WTC11 (cell line): ENCODE data around the gene FAM237A. TPM values are rescaled to one million over a fixed set of nuclear protein-coding genes. Genes with fewer than 3 reads are reported as not detected.
A peak's percentile ranks its signal among the peaks of the same experiment; 100 is the strongest.

Source experiments
- ATAC-seq: fragments of 200-7000 bp; cut with Tn5 transposase; 2 replicates; pipeline ENCODE4 v1.10.0; 2021; ENCODE audit warnings: mild to moderate bottlenecking, moderate library complexity
- Bru-seq: library from RNA; stranded (reverse); fragments of 400-500 nt; gene quantifications from one replicate; lab custom pipeline; 2021; lab: Mats Ljungman, UMichigan
- CTCF ChIA-PET: fragments of 300-600 bp; sonication (Branson Sonifier 250); formaldehyde crosslinking; loops from one replicate; lab custom pipeline; 2021; ENCODE audit warnings: antibody characterized with exemption; lab: Charles Lee
- POLR2A ChIA-PET: fragments of 350-600 bp; sonication (Branson Sonifier 250); formaldehyde crosslinking; loops from one replicate; lab custom pipeline; 2021; ENCODE audit warnings: antibody characterized with exemption; lab: Charles Lee
- DNase-seq: peaks from one replicate; pipeline ENCODE4 v3.0.0; 2021; ENCODE audit warnings: low spot score
- H3K27ac Mint-ChIP-seq: 2 replicates; pipeline ENCODE4 v1.8.0; 2021; ENCODE audit warnings: mixed read lengths
- H3K27me3 Mint-ChIP-seq: 2 replicates; pipeline ENCODE4 v1.8.0; 2021; ENCODE audit warnings: low read depth, mild to moderate bottlenecking, moderate library complexity, mixed read lengths
- H3K36me3 Mint-ChIP-seq: 2 replicates; pipeline ENCODE4 v1.8.0; 2021; ENCODE audit warnings: mixed read lengths
- H3K4me1 Mint-ChIP-seq: 2 replicates; pipeline ENCODE4 v1.8.0; 2022; ENCODE audit warnings: mixed read lengths
- H3K4me3 Mint-ChIP-seq: 2 replicates; pipeline ENCODE4 v1.8.0; 2021; ENCODE audit warnings: mild to moderate bottlenecking, moderate library complexity, mixed read lengths
- H3K9me3 Mint-ChIP-seq: 2 replicates; pipeline ENCODE4 v1.8.0; 2021; ENCODE audit warnings: mixed read lengths
- CREB1 ChIP-seq: sonication (generic); formaldehyde crosslinking; IDR thresholded peaks from 2 replicates; pipeline ENCODE4 v1.8.0; 2023; ENCODE audit warnings: mild to moderate bottlenecking, missing genetic modification reagents
- FOXJ3 ChIP-seq: sonication (generic); formaldehyde crosslinking; IDR thresholded peaks from 2 replicates; pipeline ENCODE4 v1.9.0; 2021; ENCODE audit warnings: missing genetic modification reagents, mild to moderate bottlenecking, borderline replicate concordance
- FOXP1 ChIP-seq: sonication (generic); formaldehyde crosslinking; IDR thresholded peaks from 2 replicates; pipeline ENCODE4 v1.8.0; 2022; ENCODE audit warnings: missing genetic modification reagents, mild to moderate bottlenecking, moderate library complexity, borderline replicate concordance
- KAT7 ChIP-seq: sonication (generic); formaldehyde crosslinking; IDR thresholded peaks from 2 replicates; pipeline ENCODE4 v1.8.1; 2023; ENCODE audit warnings: missing genetic modification reagents, mild to moderate bottlenecking, borderline replicate concordance
- MYBL2 ChIP-seq: sonication (generic); formaldehyde crosslinking; IDR thresholded peaks from 2 replicates; pipeline ENCODE4 v1.8.1; 2023; ENCODE audit warnings: mild to moderate bottlenecking, moderate library complexity, missing genetic modification reagents
- NR3C1 ChIP-seq: sonication (generic); formaldehyde crosslinking; conservative IDR thresholded peaks from 2 replicates; pipeline ENCODE4 v1.8.1; 2023; ENCODE audit warnings: low read depth, mild to moderate bottlenecking, missing genetic modification reagents
- SMAD4 ChIP-seq: sonication (generic); formaldehyde crosslinking; IDR thresholded peaks from 2 replicates; pipeline ENCODE4 v1.8.0; 2022; ENCODE audit warnings: mild to moderate bottlenecking, missing genetic modification reagents
- SP1 ChIP-seq: sonication (generic); formaldehyde crosslinking; conservative IDR thresholded peaks from 2 replicates; pipeline ENCODE4 v1.8.1; 2022; ENCODE audit warnings: missing genetic modification reagents
- TP53 ChIP-seq: sonication (generic); formaldehyde crosslinking; IDR thresholded peaks from 2 replicates; pipeline ENCODE4 v1.8.1; 2023; ENCODE audit warnings: mild to moderate bottlenecking, missing genetic modification reagents
- ZNF121 ChIP-seq: sonication (generic); formaldehyde crosslinking; IDR thresholded peaks from 2 replicates; pipeline ENCODE4 v1.8.0; 2023; ENCODE audit warnings: missing genetic modification reagents
- ZNF317 ChIP-seq: sonication (generic); formaldehyde crosslinking; IDR thresholded peaks from 2 replicates; pipeline ENCODE4 v1.8.1; 2023; ENCODE audit warnings: low read depth, mild to moderate bottlenecking, moderate library complexity, missing genetic modification reagents, borderline replicate concordance
- long read RNA-seq, 3 experiments: library from RNA in 1 of 3; library from capped mRNA in 1 of 3; library from polyadenylated mRNA in 1 of 3; unstranded in 2 of 3; stranded (forward) in 1 of 3; transcript quantifications; one replicate each; pipeline ENCODE4 v2.0.0, GENCODE V29; 2021
- total RNA-seq: library from RNA; stranded (reverse); gene quantifications from 3 replicates; pipeline ENCODE4 v1.2.3, GENCODE V29; 2021
- TF ChIP-seq, protein P1 (sequence below): sonication (generic); formaldehyde crosslinking; IDR thresholded peaks from 2 replicates; pipeline ENCODE4 v1.8.0; 2023; ENCODE audit warnings: mild to moderate bottlenecking, missing genetic modification reagents
- TF ChIP-seq, protein P2 (sequence below): fragments of 250-450 bp; sonication (Bioruptor Pico); IDR thresholded peaks from 2 replicates; pipeline ENCODE4 v2.1.2; 2022; ENCODE audit warnings: mild to moderate bottlenecking, moderate library complexity
- TF ChIP-seq, protein P3 (sequence below): sonication (generic); formaldehyde crosslinking; IDR thresholded peaks from 2 replicates; pipeline ENCODE4 v1.8.0; 2022; ENCODE audit warnings: missing genetic modification reagents
- TF ChIP-seq, protein P4 (sequence below): sonication (generic); formaldehyde crosslinking; IDR thresholded peaks from 2 replicates; pipeline ENCODE4 v1.8.0; 2022; ENCODE audit warnings: mild to moderate bottlenecking, missing genetic modification reagents
- TF ChIP-seq, protein P5 (sequence below): sonication (generic); formaldehyde crosslinking; IDR thresholded peaks from 2 replicates; pipeline ENCODE4 v1.8.1; 2022; ENCODE audit warnings: low read depth, missing genetic modification reagents, borderline replicate concordance
- TF ChIP-seq, protein P6 (sequence below): fragments of 250-450 bp; sonication (Bioruptor Pico); IDR thresholded peaks from 2 replicates; pipeline ENCODE4 v1.9.0; 2021; ENCODE audit warnings: mild to moderate bottlenecking
- TF ChIP-seq, protein P7 (sequence below): sonication (generic); formaldehyde crosslinking; IDR thresholded peaks from 2 replicates; pipeline ENCODE4 v1.8.0; 2023; ENCODE audit warnings: missing genetic modification reagents
- TF ChIP-seq, protein P8 (sequence below): fragments of 250-450 bp; sonication (Bioruptor Pico); IDR thresholded peaks from 2 replicates; pipeline ENCODE4 v1.9.0; 2021; ENCODE audit warnings: moderate library complexity, mild to moderate bottlenecking, inconsistent platforms, borderline replicate concordance
- TF ChIP-seq, protein P9 (sequence below): fragments of 200-600 bp; IDR thresholded peaks from 2 replicates; pipeline ENCODE4 v1.8.0; 2022; ENCODE audit warnings: antibody characterized with exemption

The FAM237A gene
- total RNA-seq (not detected in 3 replicates), Bru-seq, nascent RNA (not detected)
- long read RNA-seq, experiment 1: 0 reads
- long read RNA-seq, experiment 2: 0 reads
- long read RNA-seq, experiment 3: 0 reads

DNA sequence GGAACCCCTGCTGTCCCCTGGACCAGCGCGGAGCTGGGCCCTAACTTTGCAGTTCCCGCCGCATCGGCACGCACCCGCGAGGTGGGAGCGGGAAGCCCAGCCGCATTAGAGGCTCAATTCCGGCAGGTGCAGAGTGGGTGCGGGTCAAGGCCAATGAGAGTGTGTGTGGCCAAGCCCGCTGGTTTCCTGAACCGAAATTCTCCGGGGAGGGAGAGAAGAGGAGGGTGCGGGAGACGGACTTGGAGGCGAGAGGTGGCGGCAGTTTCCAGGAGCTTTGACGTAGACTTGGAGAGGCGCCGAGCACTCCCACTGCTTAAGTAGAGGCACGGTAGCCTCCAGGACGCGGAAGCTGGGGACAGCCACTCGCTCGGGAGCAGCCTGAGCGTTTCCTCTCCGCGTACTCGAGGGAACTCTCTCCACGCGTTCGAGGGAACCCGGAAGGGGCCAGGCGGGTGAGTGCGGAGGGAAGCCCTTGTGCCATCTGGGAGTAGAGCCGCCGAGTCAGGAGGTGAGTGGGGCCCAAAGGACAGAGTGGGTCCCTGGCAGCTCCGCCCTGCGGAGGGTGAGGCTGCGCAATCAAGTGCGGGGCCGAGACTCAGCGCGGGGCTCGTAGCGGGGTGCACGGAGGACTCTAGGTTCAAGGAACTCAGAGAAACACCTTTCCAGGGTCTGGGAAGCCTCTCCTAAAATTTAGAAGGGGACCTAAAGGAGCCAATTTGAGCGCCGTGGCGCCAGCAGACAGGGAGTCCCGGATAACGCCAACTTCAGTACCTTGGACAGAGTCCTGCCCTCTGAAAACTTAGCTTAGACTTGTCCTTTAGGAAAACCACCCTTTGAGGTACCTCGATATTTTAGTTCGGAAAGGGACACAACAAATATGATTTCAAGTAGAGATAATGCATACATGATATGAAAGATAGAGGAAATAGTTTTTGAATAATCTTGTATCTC, at the start of gene FAM237A:
Gene FAM237A (plus strand): TSS at position 413 of the 951 bp plus-strand sequence. CDS start 1,750 bp downstream, outside the sequence.
- Mint-ChIP-seq H3K4me3 (peak within 1 kb of the TSS; percentile 83), H3K27me3 (peaks cover 15% of the 10 kb centered on the region), H3K4me1 (0 out of 2 replicates have a peak, but pooled peaks cover 3% of the 10 kb centered on the region), H3K27ac (no peak within 1 kb of the TSS), H3K36me3 (no peaks in the 10 kb centered on the region), H3K9me3 (no peaks in the 10 kb centered on the region)
- ATAC-seq: peak; percentile 81
- ChIA-PET POLR2A (interaction anchor here (0.6 kb wide), 1 partner anchor 44 kb away, joined by 3 read pairs; no protein-coding TSS in a partner anchor), CTCF (interaction anchor here (1.1 to 1.3 kb wide), 3 partner anchors 16 to 250 kb away, joined by 3 to 4 read pairs (median 3); no protein-coding TSS in a partner anchor)
- DNase-seq: peak; percentile 74
- TF ChIP-seq, protein P1, sequence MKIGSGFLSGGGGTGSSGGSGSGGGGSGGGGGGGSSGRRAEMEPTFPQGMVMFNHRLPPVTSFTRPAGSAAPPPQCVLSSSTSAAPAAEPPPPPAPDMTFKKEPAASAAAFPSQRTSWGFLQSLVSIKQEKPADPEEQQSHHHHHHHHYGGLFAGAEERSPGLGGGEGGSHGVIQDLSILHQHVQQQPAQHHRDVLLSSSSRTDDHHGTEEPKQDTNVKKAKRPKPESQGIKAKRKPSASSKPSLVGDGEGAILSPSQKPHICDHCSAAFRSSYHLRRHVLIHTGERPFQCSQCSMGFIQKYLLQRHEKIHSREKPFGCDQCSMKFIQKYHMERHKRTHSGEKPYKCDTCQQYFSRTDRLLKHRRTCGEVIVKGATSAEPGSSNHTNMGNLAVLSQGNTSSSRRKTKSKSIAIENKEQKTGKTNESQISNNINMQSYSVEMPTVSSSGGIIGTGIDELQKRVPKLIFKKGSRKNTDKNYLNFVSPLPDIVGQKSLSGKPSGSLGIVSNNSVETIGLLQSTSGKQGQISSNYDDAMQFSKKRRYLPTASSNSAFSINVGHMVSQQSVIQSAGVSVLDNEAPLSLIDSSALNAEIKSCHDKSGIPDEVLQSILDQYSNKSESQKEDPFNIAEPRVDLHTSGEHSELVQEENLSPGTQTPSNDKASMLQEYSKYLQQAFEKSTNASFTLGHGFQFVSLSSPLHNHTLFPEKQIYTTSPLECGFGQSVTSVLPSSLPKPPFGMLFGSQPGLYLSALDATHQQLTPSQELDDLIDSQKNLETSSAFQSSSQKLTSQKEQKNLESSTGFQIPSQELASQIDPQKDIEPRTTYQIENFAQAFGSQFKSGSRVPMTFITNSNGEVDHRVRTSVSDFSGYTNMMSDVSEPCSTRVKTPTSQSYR (CRISPR knock-in tag): no peak
- TF ChIP-seq SP1 (CRISPR knock-in tag): no peak
- no peak for TF ChIP-seq SMAD4 (CRISPR knock-in tag)
- TF ChIP-seq CREB1 (CRISPR knock-in tag): peak; percentile 46; the same call in 1 of the 2 replicates
- no peak for TF ChIP-seq ZNF317
- no peak for TF ChIP-seq ZNF121 (CRISPR knock-in tag)
- TF ChIP-seq, protein P2, sequence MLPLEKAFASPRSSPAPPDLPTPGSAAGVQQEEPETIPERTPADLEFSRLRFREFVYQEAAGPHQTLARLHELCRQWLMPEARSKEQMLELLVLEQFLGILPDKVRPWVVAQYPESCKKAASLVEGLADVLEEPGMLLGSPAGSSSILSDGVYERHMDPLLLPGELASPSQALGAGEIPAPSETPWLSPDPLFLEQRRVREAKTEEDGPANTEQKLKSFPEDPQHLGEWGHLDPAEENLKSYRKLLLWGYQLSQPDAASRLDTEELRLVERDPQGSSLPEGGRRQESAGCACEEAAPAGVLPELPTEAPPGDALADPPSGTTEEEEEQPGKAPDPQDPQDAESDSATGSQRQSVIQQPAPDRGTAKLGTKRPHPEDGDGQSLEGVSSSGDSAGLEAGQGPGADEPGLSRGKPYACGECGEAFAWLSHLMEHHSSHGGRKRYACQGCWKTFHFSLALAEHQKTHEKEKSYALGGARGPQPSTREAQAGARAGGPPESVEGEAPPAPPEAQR (CRISPR knock-in tag): no peak
- TF ChIP-seq FOXP1 (CRISPR knock-in tag): no peak; the same call in 1 of the 2 replicates
- TF ChIP-seq, protein P3, sequence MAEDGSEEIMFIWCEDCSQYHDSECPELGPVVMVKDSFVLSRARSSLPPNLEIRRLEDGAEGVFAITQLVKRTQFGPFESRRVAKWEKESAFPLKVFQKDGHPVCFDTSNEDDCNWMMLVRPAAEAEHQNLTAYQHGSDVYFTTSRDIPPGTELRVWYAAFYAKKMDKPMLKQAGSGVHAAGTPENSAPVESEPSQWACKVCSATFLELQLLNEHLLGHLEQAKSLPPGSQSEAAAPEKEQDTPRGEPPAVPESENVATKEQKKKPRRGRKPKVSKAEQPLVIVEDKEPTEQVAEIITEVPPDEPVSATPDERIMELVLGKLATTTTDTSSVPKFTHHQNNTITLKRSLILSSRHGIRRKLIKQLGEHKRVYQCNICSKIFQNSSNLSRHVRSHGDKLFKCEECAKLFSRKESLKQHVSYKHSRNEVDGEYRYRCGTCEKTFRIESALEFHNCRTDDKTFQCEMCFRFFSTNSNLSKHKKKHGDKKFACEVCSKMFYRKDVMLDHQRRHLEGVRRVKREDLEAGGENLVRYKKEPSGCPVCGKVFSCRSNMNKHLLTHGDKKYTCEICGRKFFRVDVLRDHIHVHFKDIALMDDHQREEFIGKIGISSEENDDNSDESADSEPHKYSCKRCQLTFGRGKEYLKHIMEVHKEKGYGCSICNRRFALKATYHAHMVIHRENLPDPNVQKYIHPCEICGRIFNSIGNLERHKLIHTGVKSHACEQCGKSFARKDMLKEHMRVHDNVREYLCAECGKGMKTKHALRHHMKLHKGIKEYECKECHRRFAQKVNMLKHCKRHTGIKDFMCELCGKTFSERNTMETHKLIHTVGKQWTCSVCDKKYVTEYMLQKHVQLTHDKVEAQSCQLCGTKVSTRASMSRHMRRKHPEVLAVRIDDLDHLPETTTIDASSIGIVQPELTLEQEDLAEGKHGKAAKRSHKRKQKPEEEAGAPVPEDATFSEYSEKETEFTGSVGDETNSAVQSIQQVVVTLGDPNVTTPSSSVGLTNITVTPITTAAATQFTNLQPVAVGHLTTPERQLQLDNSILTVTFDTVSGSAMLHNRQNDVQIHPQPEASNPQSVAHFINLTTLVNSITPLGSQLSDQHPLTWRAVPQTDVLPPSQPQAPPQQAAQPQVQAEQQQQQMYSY (CRISPR knock-in tag): no peak
- TF ChIP-seq, protein P4, sequence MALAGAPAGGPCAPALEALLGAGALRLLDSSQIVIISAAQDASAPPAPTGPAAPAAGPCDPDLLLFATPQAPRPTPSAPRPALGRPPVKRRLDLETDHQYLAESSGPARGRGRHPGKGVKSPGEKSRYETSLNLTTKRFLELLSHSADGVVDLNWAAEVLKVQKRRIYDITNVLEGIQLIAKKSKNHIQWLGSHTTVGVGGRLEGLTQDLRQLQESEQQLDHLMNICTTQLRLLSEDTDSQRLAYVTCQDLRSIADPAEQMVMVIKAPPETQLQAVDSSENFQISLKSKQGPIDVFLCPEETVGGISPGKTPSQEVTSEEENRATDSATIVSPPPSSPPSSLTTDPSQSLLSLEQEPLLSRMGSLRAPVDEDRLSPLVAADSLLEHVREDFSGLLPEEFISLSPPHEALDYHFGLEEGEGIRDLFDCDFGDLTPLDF (CRISPR knock-in tag): 0 out of 2 replicates have a peak, but pooled peaks have one; percentile 19
- TF ChIP-seq, protein P5, sequence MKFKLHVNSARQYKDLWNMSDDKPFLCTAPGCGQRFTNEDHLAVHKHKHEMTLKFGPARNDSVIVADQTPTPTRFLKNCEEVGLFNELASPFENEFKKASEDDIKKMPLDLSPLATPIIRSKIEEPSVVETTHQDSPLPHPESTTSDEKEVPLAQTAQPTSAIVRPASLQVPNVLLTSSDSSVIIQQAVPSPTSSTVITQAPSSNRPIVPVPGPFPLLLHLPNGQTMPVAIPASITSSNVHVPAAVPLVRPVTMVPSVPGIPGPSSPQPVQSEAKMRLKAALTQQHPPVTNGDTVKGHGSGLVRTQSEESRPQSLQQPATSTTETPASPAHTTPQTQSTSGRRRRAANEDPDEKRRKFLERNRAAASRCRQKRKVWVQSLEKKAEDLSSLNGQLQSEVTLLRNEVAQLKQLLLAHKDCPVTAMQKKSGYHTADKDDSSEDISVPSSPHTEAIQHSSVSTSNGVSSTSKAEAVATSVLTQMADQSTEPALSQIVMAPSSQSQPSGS (CRISPR knock-in tag): no peak
- TF ChIP-seq KAT7: 0 out of 2 replicates have a peak, but pooled peaks have one; percentile 47
- TF ChIP-seq, protein P6, sequence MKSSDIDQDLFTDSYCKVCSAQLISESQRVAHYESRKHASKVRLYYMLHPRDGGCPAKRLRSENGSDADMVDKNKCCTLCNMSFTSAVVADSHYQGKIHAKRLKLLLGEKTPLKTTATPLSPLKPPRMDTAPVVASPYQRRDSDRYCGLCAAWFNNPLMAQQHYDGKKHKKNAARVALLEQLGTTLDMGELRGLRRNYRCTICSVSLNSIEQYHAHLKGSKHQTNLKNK (CRISPR knock-in tag): no peak
- TF ChIP-seq, protein P7, sequence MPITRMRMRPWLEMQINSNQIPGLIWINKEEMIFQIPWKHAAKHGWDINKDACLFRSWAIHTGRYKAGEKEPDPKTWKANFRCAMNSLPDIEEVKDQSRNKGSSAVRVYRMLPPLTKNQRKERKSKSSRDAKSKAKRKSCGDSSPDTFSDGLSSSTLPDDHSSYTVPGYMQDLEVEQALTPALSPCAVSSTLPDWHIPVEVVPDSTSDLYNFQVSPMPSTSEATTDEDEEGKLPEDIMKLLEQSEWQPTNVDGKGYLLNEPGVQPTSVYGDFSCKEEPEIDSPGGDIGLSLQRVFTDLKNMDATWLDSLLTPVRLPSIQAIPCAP (CRISPR knock-in tag): no peak
- no peak for TF ChIP-seq TP53 (CRISPR knock-in tag)
- TF ChIP-seq FOXJ3 (CRISPR knock-in tag): no peak
- TF ChIP-seq MYBL2 (CRISPR knock-in tag): no peak
- 0 out of 2 replicates have a peak, but pooled peaks have one; percentile 49 for TF ChIP-seq NR3C1 (CRISPR knock-in tag)
- TF ChIP-seq, protein P8, sequence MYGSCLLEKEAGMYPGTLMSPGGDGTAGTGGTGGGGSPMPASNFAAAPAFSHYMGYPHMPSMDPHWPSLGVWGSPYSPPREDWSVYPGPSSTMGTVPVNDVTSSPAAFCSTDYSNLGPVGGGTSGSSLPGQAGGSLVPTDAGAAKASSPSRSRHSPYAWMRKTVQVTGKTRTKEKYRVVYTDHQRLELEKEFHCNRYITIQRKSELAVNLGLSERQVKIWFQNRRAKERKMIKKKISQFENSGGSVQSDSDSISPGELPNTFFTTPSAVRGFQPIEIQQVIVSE (CRISPR knock-in tag): no peak
- TF ChIP-seq, protein P9, sequence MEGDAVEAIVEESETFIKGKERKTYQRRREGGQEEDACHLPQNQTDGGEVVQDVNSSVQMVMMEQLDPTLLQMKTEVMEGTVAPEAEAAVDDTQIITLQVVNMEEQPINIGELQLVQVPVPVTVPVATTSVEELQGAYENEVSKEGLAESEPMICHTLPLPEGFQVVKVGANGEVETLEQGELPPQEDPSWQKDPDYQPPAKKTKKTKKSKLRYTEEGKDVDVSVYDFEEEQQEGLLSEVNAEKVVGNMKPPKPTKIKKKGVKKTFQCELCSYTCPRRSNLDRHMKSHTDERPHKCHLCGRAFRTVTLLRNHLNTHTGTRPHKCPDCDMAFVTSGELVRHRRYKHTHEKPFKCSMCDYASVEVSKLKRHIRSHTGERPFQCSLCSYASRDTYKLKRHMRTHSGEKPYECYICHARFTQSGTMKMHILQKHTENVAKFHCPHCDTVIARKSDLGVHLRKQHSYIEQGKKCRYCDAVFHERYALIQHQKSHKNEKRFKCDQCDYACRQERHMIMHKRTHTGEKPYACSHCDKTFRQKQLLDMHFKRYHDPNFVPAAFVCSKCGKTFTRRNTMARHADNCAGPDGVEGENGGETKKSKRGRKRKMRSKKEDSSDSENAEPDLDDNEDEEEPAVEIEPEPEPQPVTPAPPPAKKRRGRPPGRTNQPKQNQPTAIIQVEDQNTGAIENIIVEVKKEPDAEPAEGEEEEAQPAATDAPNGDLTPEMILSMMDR: no peak
